Stimulated activated naive B cell treated with anti-CD40 and anti-IgM and Interleukin-4, amounts not matched to agents 10 μg/mL and 1 μg/mL and 100 μg/mL, for 72 hours (primary cell): ENCODE data around the gene PREX1.
"Not testable (repeated sequence)": the region's sequence is repeated elsewhere in the genome, so short reads cannot be mapped to it uniquely, and the experiment has no call there.

ENCODE experiments used
- ATAC-seq, 2 donors: fragments of 150-1000 bp; cut with Tn5 transposase; replicated peaks; 2 replicates each; pipeline ENCODE4 v1.10.0; 2021; ENCODE audit warnings: moderate library complexity in 1 of 2
- DNase-seq: peaks from one replicate; pipeline ENCODE4 v3.0.0; 2021
- H3K27ac Mint-ChIP-seq: one replicate; pipeline ENCODE4 v1.8.0; 2022; ENCODE audit warnings: mild to moderate bottlenecking, mixed read lengths
- H3K27me3 Mint-ChIP-seq, 2 donors: one replicate each; pipeline ENCODE4 v1.8.0; 2022; ENCODE audit warnings: mixed read lengths in 2 of 2
- H3K36me3 Mint-ChIP-seq, 2 donors: one replicate each; pipeline ENCODE4 v1.8.0; 2022; ENCODE audit warnings: mixed read lengths in 2 of 2, mild to moderate bottlenecking in 1 of 2
- H3K4me1 Mint-ChIP-seq, 2 donors: one replicate each; pipeline ENCODE4 v1.8.0; 2022; ENCODE audit warnings: mixed read lengths in 2 of 2, mild to moderate bottlenecking in 1 of 2
- H3K4me3 Mint-ChIP-seq, 2 donors: one replicate each; pipeline ENCODE4 v1.8.0; 2022; ENCODE audit warnings: mild to moderate bottlenecking in 2 of 2, mixed read lengths in 2 of 2, moderate library complexity in 1 of 2
- H3K9me3 Mint-ChIP-seq, 2 donors: one replicate each; pipeline ENCODE4 v1.8.0; 2022; ENCODE audit warnings: mixed read lengths in 2 of 2, mild to moderate bottlenecking in 1 of 2

Gene PREX1

GRCh38 chr20:48769069-48769983 is 58.5 kb downstream of the PREX1 start:
- ATAC-seq (peak; percentile 74 to 78), DNase-seq (peak; percentile 58)
- H3K36me3 Mint-ChIP-seq: peaks cover 5 to 24% of the 10 kb centered on the region in 2 donors
- H3K4me1 Mint-ChIP-seq: peaks cover 46 to 64% of the 10 kb centered on the region in 2 donors
- no peaks in the 10 kb centered on the region for H3K27me3 Mint-ChIP-seq
- H3K9me3 Mint-ChIP-seq: peaks cover 0 to 2% of the 10 kb centered on the region in 2 donors
- no peak overlapping the region for H3K4me3 Mint-ChIP-seq
- H3K27ac Mint-ChIP-seq: peak overlapping the region; percentile 73

GRCh38 chr20:48766961-48767960 is 60.5 kb downstream of the PREX1 start:
- Mint-ChIP-seq H3K36me3 (peaks cover 5 to 25% of the 10 kb centered on the region in 2 donors), H3K4me3 (no peak overlapping the region), H3K9me3 (peaks cover 0 to 2% of the 10 kb centered on the region in 2 donors), H3K27me3 (no peaks in the 10 kb centered on the region), H3K4me1 (peaks cover 33 to 52% of the 10 kb centered on the region in 2 donors), H3K27ac (peak overlapping the region; percentile 82)
- ATAC-seq: peak; percentile 58 to 70
- DNase-seq: no peak

DNA sequence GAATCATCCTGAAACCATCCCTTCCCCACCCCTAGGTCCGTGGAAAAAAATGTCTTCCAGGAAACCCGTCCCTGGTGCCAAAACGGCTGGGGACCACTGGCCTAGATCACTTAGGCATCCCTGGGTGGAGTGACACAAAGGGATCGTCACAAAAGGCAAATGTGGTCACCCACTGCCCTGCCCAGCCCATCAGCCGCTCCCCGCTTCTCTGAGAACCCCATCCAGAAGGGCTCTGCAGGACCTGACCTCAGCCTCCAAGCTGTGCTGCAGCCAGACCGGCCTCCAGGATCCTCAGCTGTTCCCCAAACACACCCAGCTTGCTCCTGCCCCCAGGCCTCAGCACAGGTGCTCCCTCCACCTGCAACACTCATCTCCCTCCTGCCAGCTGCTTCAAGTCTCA is 61.6 kb downstream of the PREX1 start:
- H3K9me3 Mint-ChIP-seq: peaks cover 0 to 2% of the 10 kb centered on the region in 2 donors
- H3K27me3 Mint-ChIP-seq: no peaks in the 10 kb centered on the region
- H3K4me1 Mint-ChIP-seq: peaks cover 41 to 61% of the 10 kb centered on the region in 2 donors
- peak overlapping the region; percentile 31 for H3K27ac Mint-ChIP-seq
- DNase-seq: no peak
- peaks cover 5 to 25% of the 10 kb centered on the region in 2 donors for H3K36me3 Mint-ChIP-seq
- no peak overlapping the region for H3K4me3 Mint-ChIP-seq
- ATAC-seq: no peak

DNA sequence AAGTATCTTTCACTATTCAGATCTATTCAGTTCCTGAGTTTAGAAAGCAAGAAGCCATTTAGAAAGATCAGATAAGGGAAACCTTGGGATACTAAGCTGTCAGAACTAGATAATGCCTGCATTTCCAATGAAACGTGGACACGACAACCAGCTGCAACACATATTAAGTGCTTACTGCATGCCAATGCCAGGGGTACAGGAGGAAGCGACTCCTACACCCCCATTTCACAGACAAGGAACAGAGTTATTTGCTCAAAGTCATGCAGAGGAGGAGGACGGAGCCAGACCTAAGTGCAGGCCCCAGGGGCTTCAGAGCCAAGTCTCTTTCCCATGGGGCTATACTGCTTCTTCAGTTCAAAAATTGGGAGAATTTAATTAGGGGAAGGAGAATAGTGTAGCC is 62.4 kb downstream of the PREX1 start:
- no peak for DNase-seq
- H3K4me1 Mint-ChIP-seq: peaks cover 47 to 65% of the 10 kb centered on the region in 2 donors
- no peak for ATAC-seq
- no peak overlapping the region for H3K4me3 Mint-ChIP-seq
- H3K27ac Mint-ChIP-seq: no peak overlapping the region
- no peaks in the 10 kb centered on the region for H3K27me3 Mint-ChIP-seq
- peaks cover 5 to 25% of the 10 kb centered on the region in 2 donors for H3K36me3 Mint-ChIP-seq
- H3K9me3 Mint-ChIP-seq: peaks cover 0 to 2% of the 10 kb centered on the region in 2 donors

- ATAC-seq (no peak), DNase-seq (no peak)
- peaks cover 0 to 2% of the 10 kb centered on the region in 2 donors for H3K9me3 Mint-ChIP-seq
- peaks cover 54 to 67% of the 10 kb centered on the region in 2 donors for H3K4me1 Mint-ChIP-seq
- H3K27me3 Mint-ChIP-seq: no peaks in the 10 kb centered on the region
- H3K36me3 Mint-ChIP-seq: peaks cover 4 to 20% of the 10 kb centered on the region in 2 donors
- H3K4me3 Mint-ChIP-seq: no peak overlapping the region
- no peak overlapping the region for H3K27ac Mint-ChIP-seq
Measured at GRCh38 chr20:48763216-48763914, 64.4 kb downstream of the PREX1 start.

- no peak overlapping the region for H3K4me3 Mint-ChIP-seq
- H3K36me3 Mint-ChIP-seq: peaks cover 14 to 23% of the 10 kb centered on the region in 2 donors
- H3K27me3 Mint-ChIP-seq: no peaks in the 10 kb centered on the region
- peak overlapping the region; percentile 68 for H3K27ac Mint-ChIP-seq
- H3K4me1 Mint-ChIP-seq: peaks cover 55 to 67% of the 10 kb centered on the region in 2 donors
- no peak for DNase-seq
- H3K9me3 Mint-ChIP-seq: peaks cover 4 to 5% of the 10 kb centered on the region in 2 donors
- no peak for ATAC-seq
Measured at GRCh38 chr20:48761874-48762273, 65.9 kb downstream of the PREX1 start.

- DNase-seq: no peak
- H3K9me3 Mint-ChIP-seq: peaks cover 8% of the 10 kb centered on the region in 2 donors
- H3K36me3 Mint-ChIP-seq: peaks cover 16 to 25% of the 10 kb centered on the region in 2 donors
- peak overlapping the region; percentile 62 to 73 for H3K4me3 Mint-ChIP-seq
- peaks cover 51 to 67% of the 10 kb centered on the region in 2 donors for H3K4me1 Mint-ChIP-seq
- H3K27ac Mint-ChIP-seq: peak overlapping the region; percentile 90
- H3K27me3 Mint-ChIP-seq: no peaks in the 10 kb centered on the region
- ATAC-seq: peak; percentile 19 to 38
Measured at GRCh38 chr20:48761023-48761785, 66.6 kb downstream of the PREX1 start.

GRCh38 chr20:48760403-48760983 is 67.3 kb downstream of the PREX1 start:
- DNase-seq (peak; percentile 35), ATAC-seq (peak; percentile 89)
- Mint-ChIP-seq H3K4me3 (peak overlapping the region; percentile 62 to 73), H3K9me3 (peaks cover 8% of the 10 kb centered on the region in 2 donors), H3K4me1 (peaks cover 51 to 70% of the 10 kb centered on the region in 2 donors), H3K27ac (peak overlapping the region; percentile 90), H3K36me3 (peaks cover 22 to 32% of the 10 kb centered on the region in 2 donors), H3K27me3 (no peaks in the 10 kb centered on the region)

GRCh38 chr20:48759631-48760245 is 68.1 kb downstream of the PREX1 start:
- peaks cover 11 to 12% of the 10 kb centered on the region in 2 donors for H3K9me3 Mint-ChIP-seq
- H3K36me3 Mint-ChIP-seq: peaks cover 29 to 34% of the 10 kb centered on the region in 2 donors
- no peak for ATAC-seq
- H3K4me1 Mint-ChIP-seq: peaks cover 48 to 70% of the 10 kb centered on the region in 2 donors
- peak overlapping the region; percentile 90 for H3K27ac Mint-ChIP-seq
- DNase-seq: no peak
- H3K27me3 Mint-ChIP-seq: no peaks in the 10 kb centered on the region
- peak overlapping the region in 1 of 2 donors; percentile 73 for H3K4me3 Mint-ChIP-seq

GRCh38 chr20:48758206-48758820 is 69.5 kb downstream of the PREX1 start:
- H3K9me3 Mint-ChIP-seq: peaks cover 9 to 12% of the 10 kb centered on the region in 2 donors
- no peaks in the 10 kb centered on the region for H3K27me3 Mint-ChIP-seq
- peaks cover 35 to 40% of the 10 kb centered on the region in 2 donors for H3K36me3 Mint-ChIP-seq
- peaks cover 57 to 79% of the 10 kb centered on the region in 2 donors for H3K4me1 Mint-ChIP-seq
- H3K27ac Mint-ChIP-seq: peak overlapping the region; percentile 74
- DNase-seq: no peak
- no peak for ATAC-seq
- no peak overlapping the region for H3K4me3 Mint-ChIP-seq

DNA sequence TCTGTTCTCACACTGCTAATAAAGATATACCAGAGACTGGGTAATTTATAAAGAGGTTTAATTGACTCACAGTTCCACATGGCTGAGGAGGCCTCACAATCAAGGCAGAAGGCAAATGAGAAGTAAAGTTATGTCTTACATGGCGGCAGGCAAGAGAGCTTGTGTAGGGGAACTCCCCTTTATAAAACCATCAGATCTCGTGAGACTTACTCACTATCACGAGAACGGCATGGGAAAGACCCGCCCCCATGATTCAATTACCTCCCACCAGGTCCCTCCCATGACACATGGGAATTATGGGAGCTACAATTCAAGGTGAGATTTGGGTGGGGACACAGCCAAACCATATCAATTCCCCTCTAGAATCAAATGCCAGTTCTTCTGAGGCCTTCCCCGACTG is 71.0 kb downstream of the PREX1 start:
- H3K36me3 Mint-ChIP-seq: peaks cover 38 to 46% of the 10 kb centered on the region in 2 donors
- DNase-seq, H3K4me3 Mint-ChIP-seq: not testable (repeated sequence)

DNA sequence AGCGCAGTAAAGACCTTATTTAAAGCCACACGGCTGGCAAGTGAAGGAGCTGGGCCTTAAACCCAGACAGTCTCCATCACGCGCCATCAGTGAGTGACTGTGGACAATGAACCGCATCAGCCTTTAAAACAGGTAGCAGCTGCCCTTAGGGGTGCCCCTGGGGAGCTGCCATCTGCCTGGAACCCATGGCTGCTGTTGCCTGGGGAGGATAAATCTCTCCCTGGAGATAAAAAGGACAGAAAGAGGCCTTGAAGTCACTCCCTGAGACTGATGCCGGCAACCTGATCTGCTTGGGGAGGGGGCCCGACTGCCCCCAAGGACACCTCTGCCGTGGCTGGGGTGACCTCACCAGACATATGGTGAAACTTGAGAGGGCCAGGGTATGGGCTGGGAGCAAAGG is 73.5 kb downstream of the PREX1 start:
- peaks cover 9 to 12% of the 10 kb centered on the region in 2 donors for H3K9me3 Mint-ChIP-seq
- no peak overlapping the region for H3K4me3 Mint-ChIP-seq
- peaks cover 62 to 89% of the 10 kb centered on the region in 2 donors for H3K4me1 Mint-ChIP-seq
- H3K36me3 Mint-ChIP-seq: peaks cover 38 to 49% of the 10 kb centered on the region in 2 donors
- DNase-seq: no peak
- H3K27me3 Mint-ChIP-seq: no peaks in the 10 kb centered on the region
- H3K27ac Mint-ChIP-seq: no peak overlapping the region
- ATAC-seq: peak; percentile 43 to 50

More for the DNA sequence above, 71.0 kb downstream of the PREX1 start:
- H3K4me1 Mint-ChIP-seq: peaks cover 64 to 86% of the 10 kb centered on the region in 2 donors
- not testable (repeated sequence) for H3K27me3 Mint-ChIP-seq, ATAC-seq
- H3K27ac Mint-ChIP-seq: peak overlapping the region; percentile 72
- H3K9me3 Mint-ChIP-seq: peaks cover 9 to 12% of the 10 kb centered on the region in 2 donors
